D721Med (cell line): ENCODE data around the gene ST6GAL1.

Source experiments
- DNase-seq: peaks from one replicate; pipeline ENCODE4 v3.0.0; 2011; ENCODE audit warnings: low spot score; ENCODE audit not compliant: insufficient read length
- FAIRE-seq: peaks from 2 replicates; lab custom pipeline; 2011; peaks lifted over from hg19 to GRCh38; lab: Jason Lieb, UNC
- TF ChIP-seq, protein P1 (sequence below): IDR thresholded peaks from 2 replicates; pipeline ENCODE4 v1.5.1; 2012; ENCODE audit warnings: mild to moderate bottlenecking, control low read depth; ENCODE audit not compliant: insufficient read depth; ENCODE audit errors: missing control alignments

The ST6GAL1 gene

DNA sequence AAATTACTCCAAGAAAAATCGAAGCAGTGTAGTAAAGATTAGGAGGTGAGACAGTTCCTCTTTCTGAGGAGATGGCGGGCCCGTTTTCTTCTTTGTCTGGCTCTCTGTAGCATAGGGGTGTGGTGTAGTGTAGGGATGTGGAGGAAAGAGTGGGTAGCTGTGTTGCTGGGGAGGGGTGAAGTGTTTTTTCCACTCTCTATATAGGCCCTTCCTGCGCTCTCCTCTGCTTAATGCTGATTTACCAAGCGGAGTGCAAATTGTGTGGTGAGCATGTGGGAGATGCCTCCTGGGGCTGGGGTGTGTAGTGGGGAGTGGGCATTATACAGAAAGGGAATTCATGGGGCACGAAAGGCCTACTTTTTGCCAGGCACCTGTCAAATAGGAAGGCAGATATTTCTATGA is 94.9 kb downstream of the ST6GAL1 start:
- no peak for DNase-seq
- no peak for FAIRE-seq
- TF ChIP-seq, protein P1, sequence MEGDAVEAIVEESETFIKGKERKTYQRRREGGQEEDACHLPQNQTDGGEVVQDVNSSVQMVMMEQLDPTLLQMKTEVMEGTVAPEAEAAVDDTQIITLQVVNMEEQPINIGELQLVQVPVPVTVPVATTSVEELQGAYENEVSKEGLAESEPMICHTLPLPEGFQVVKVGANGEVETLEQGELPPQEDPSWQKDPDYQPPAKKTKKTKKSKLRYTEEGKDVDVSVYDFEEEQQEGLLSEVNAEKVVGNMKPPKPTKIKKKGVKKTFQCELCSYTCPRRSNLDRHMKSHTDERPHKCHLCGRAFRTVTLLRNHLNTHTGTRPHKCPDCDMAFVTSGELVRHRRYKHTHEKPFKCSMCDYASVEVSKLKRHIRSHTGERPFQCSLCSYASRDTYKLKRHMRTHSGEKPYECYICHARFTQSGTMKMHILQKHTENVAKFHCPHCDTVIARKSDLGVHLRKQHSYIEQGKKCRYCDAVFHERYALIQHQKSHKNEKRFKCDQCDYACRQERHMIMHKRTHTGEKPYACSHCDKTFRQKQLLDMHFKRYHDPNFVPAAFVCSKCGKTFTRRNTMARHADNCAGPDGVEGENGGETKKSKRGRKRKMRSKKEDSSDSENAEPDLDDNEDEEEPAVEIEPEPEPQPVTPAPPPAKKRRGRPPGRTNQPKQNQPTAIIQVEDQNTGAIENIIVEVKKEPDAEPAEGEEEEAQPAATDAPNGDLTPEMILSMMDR, result no peak

DNA sequence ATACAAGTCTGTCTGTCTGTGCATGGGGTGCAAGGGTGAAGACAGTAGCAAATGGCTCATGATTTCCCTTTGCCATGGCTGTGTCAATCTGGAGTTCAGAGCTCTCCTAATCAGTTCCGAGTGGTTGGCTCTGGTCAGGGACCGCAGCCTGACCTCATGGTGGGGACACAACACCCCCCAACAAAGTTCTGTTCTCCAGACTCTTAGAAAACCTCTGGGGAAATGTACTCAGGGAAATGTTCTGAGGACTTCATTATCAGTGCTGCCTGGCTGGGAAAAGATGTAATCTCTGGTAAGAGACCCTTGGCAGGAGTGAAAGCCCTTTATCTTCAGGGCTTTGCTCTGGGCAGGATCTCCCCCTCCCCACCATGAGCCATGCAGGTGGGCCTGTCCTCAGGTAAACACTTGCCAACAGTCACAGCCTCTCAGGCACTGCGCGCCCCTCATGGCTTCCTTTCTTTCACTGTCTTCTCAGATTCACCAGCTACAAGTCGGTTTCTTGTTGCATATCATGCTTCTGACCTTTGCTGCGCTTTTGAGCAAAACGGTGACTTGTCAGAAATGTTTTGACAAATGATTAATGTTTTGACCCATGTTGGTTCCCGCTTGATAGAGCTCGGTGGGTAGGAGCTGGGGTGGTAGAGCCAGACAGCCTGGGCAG is 95.5 kb downstream of the ST6GAL1 start:
- FAIRE-seq, result no peak
- no peak for DNase-seq
- TF ChIP-seq, protein P1, result no peak

DNA sequence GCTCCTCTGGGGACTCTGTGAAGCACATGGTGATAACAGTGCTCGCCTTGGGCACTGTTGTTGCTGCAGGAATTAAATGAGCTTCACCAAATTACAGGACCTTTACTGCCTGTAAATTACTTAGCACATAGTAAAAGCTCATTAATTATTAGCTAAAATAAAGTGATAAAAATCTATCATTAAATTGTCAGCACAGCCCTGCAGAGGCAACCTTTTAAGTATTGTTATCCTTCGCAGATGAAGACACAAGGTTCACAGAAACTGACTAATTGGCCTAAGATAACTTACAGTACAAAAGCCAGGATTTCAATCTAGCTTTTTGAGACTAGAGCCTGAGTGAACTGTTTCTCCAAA is 96.0 kb downstream of the ST6GAL1 start:
- DNase-seq (no peak), FAIRE-seq (no peak)

DNA sequence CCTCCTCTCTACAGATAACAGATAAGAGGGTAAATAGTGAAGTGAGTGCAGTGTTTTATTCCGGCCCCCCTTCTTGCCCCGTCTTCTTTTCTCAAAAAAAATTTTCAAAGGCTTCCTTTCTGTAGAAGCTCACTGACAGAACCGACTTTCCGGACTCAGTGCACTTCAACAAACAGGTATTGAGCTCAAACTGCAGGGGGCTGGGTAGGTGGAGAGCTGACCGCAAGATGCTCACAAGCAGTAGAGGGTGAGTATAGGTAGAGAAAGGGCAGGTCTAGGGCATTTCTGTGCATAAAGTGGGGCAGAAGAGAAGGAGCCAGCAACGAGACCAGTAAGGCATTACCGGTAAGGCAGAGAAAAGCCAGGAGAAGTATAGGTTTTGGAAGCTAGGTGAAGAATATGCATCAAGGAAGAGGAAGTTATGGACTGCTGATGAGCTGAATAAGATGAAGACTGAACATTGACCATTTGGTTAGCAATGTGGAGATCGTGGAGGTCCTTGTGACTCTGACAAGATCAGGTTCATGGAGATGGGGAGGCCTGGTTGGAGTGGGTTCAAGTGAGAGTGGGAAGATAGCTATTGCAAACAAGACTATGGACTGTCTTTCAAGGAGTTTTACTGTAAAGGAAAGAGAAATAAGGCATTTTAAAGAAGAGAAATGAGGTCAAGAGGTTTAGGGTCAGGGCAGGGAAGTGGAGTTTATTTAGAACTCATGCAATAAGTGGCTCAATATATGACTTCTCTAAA is 97.4 kb downstream of the ST6GAL1 start:
- FAIRE-seq (no peak), DNase-seq (no peak)
- TF ChIP-seq, protein P1, result no peak

More for the DNA sequence above, 96.0 kb downstream of the ST6GAL1 start:
- TF ChIP-seq, protein P1, result no peak

DNA sequence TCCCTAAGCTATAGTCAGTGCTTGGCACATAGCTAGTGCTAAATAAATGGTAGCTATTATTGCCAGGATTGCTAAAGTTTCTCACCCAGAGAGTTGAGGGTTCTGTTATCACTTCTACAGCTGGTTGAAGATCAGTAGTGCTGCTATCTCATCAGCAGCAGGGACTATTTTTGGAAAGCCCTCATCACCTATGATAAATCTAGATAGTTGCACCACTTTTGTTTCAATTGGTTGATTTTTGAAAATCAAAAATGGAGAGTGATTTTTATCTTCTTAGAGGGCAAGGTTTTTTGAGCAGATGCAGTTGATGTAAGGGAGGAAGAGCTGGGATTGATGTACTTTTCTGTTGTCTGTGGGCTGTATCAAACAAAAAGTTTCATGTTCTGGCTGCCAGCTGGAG is 101.6 kb downstream of the ST6GAL1 start:
- TF ChIP-seq, protein P1, result no peak
- FAIRE-seq (no peak), DNase-seq (no peak)

DNA sequence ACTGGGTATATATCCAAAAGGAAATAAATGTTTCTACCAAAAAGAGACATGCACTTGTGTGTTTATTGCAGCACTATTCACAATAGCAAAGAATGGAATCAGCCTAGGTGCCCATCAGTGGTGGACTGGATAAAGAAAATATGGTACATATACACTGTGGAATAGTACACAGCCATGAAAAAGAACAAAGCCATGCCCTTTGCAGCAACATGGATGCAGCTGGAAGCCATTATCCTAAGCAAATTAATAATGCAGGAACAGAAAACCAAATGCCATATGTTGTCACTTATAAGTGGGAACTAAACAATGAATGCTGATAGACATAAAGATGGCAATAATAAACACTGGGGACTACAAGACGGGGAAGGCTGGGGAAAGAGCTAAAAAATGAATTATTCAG is 106.1 kb downstream of the ST6GAL1 start:
- DNase-seq, result no peak
- FAIRE-seq, result no peak
- TF ChIP-seq, protein P1, result no peak

DNA sequence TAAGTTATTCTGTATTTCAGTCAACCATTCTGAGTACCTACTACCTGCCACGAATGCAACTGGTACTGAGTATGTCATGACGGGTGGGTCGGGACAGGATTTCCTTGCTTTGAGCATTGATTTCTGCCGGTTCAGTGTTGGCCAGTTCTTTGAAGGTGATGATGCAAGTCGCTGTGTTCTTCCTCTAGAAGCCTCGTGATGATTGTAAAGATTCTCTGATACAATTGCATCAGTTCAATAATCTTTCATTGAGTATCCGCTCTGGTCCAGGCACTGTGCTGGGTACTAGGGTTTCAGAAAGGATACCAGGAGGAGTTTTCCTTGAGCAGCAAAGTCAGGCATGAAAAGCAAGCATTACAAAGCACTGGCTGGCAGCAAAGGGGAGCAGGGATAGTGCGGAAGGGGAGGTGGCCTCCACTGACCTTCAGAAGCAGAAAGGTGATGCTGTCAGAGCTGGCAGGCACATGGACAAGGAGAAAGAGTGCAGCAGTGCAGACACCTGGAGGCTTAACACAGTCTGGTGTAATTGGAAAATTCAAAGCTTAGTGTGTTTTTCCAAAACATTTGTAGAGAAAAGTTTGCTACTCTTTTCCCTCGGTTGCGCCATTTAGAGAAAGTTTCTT is 108.9 kb downstream of the ST6GAL1 start:
- TF ChIP-seq, protein P1, result no peak
- DNase-seq (no peak), FAIRE-seq (no peak)
